ENCODE data around the gene BIN2. TPM values are rescaled to one million over a fixed set of nuclear protein-coding genes. Genes with fewer than 3 reads are reported as not detected.
"Not testable (repeated sequence)": the region's sequence is repeated elsewhere in the genome, so short reads cannot be mapped to it uniquely, and the experiment has no call there.

The BIN2 gene
- total RNA-seq, 1 experiment from 2014 or later: 0.39 TPM

- Histone ChIP-seq H3K36me3 (ENCODE audit: control insufficient read depth, insufficient read depth, low read length) (no peaks in the 10 kb centered on the region), H3K27me3 (ENCODE audit: control insufficient read depth, insufficient read depth, low read length) (no peaks in the 10 kb centered on the region), H3K4me3 (ENCODE audit: low read depth in 2 of 2, low read length in 2 of 2) (no peak overlapping the region), H3K9me3 (ENCODE audit: control insufficient read depth, insufficient read depth, low read depth, low read length) (no peaks in the 10 kb centered on the region), H3K4me1 (ENCODE audit: control insufficient read depth, insufficient read depth, low read length) (no peaks in the 10 kb centered on the region), H3K27ac (ENCODE audit: low read length) (no peak overlapping the region)
- ATAC-seq: peak; percentile 91
- TF ChIP-seq TCF7L2 (IDR thresholded peaks at IDR 0.05; ENCODE audit: low read depth, low read length) (no peak), POLR2AphosphoS5 (IDR thresholded peaks at IDR 0.05; ENCODE audit: low read depth, low read length) (no peak), SIN3A (IDR thresholded peaks at IDR 0.05; ENCODE audit: borderline replicate concordance, insufficient read depth, low read depth, low read length) (no peak), REST (IDR thresholded peaks at IDR 0.05; ENCODE audit: insufficient read depth in 1 of 2, low read depth in 2 of 2, low read length in 1 of 2) (no peak)
- TF ChIP-seq, protein P1, sequence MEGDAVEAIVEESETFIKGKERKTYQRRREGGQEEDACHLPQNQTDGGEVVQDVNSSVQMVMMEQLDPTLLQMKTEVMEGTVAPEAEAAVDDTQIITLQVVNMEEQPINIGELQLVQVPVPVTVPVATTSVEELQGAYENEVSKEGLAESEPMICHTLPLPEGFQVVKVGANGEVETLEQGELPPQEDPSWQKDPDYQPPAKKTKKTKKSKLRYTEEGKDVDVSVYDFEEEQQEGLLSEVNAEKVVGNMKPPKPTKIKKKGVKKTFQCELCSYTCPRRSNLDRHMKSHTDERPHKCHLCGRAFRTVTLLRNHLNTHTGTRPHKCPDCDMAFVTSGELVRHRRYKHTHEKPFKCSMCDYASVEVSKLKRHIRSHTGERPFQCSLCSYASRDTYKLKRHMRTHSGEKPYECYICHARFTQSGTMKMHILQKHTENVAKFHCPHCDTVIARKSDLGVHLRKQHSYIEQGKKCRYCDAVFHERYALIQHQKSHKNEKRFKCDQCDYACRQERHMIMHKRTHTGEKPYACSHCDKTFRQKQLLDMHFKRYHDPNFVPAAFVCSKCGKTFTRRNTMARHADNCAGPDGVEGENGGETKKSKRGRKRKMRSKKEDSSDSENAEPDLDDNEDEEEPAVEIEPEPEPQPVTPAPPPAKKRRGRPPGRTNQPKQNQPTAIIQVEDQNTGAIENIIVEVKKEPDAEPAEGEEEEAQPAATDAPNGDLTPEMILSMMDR (IDR thresholded peaks at IDR 0.05): no peak
- peak; percentile 87 for DNase-seq (ENCODE audit: low read depth, low spot score)
- BruUV-seq (replicated peaks): no TSS peak
- ChIA-PET CTCF (no interaction called here), POLR2A (no interaction called here)
- intact Hi-C loops (cut with micrococcal nuclease; ENCODE audit: unreplicated experiment) (no loop called here), in situ Hi-C loops (cut with HindIII; ENCODE audit: low pct_unique_long_range_greater_than_20kb, low sequenced_read_pairs) (no loop called here)
Measured at GRCh38 chr12:51307655-51308593, 16.1 kb downstream of the BIN2 start.

DNA sequence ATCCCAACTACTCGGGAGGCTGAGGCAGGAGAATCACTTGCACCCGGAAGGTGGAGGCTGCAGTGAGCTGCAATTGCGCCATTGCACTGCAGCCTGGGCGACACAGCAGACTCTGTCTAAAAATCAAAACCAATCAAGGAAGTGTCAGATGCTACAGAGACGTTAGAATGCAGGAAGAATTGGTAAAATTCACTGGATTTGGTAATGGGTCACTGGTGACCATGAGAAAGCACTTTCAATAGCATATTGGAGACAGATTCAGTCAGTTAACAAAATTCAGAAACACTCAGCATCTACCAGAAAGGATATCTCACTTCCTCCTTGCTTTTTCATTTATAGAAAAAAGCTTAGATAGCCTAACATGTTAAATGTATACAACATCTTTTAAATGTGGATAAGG is 17.5 kb downstream of the BIN2 start:
- DNase-seq (ENCODE audit: low read depth, low spot score) (no peak), ATAC-seq (no peak)
- Histone ChIP-seq H3K27me3 (ENCODE audit: control insufficient read depth, insufficient read depth, low read length) (no peaks in the 10 kb centered on the region; the same call in 1 of the 2 replicates), H3K27ac (ENCODE audit: low read length) (no peak overlapping the region), H3K9me3 (ENCODE audit: control insufficient read depth, insufficient read depth, low read depth, low read length) (no peaks in the 10 kb centered on the region), H3K4me1 (ENCODE audit: control insufficient read depth, insufficient read depth, low read length) (no peaks in the 10 kb centered on the region), H3K36me3 (ENCODE audit: control insufficient read depth, insufficient read depth, low read length) (no peaks in the 10 kb centered on the region), H3K4me3 (ENCODE audit: low read depth in 2 of 2, low read length in 2 of 2) (no peak overlapping the region)
- TF ChIP-seq SIN3A (IDR thresholded peaks at IDR 0.05; ENCODE audit: borderline replicate concordance, insufficient read depth, low read depth, low read length) (no peak), TCF7L2 (IDR thresholded peaks at IDR 0.05; ENCODE audit: low read depth, low read length) (no peak), REST (IDR thresholded peaks at IDR 0.05; ENCODE audit: insufficient read depth in 1 of 2, low read depth in 2 of 2, low read length in 1 of 2) (no peak), POLR2AphosphoS5 (IDR thresholded peaks at IDR 0.05; ENCODE audit: low read depth, low read length) (no peak)
- TF ChIP-seq, protein P1 (IDR thresholded peaks at IDR 0.05): no peak
- intact Hi-C loops (cut with micrococcal nuclease; ENCODE audit: unreplicated experiment) (no loop called here), in situ Hi-C loops (cut with HindIII; ENCODE audit: low pct_unique_long_range_greater_than_20kb, low sequenced_read_pairs) (no loop called here)
- CTCF ChIA-PET: no interaction called here
- no TSS peak for BruUV-seq (replicated peaks)
- POLR2A ChIA-PET: no interaction called here

DNA sequence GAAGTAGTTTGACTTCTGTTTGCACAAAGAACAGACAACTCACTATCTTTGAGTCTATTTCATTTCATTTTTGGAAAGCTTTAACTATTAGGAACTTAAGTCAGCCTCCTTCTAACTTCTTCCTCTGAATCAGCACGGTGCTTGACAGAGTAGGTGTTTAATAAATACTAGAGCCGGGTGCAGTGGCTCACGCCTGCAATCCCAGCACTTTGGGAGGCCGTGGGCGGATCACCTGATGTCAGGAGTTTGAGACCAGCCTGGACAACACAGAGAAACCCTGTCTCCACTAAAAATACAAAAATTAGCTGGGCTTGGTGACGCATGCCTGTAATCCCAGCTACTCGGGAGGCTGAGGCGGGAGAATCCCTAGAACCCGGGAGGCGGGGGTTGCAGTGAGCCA is 23.2 kb downstream of the BIN2 start:
- intact Hi-C loops (cut with micrococcal nuclease; ENCODE audit: unreplicated experiment); ATAC-seq; H3K4me1 ChIP-seq (ENCODE audit: control insufficient read depth, insufficient read depth, low read length); BruUV-seq (replicated peaks); POLR2A ChIA-PET; DNase-seq (ENCODE audit: low read depth, low spot score); in situ Hi-C loops (cut with HindIII; ENCODE audit: low pct_unique_long_range_greater_than_20kb, low sequenced_read_pairs); H3K9me3 ChIP-seq (ENCODE audit: control insufficient read depth, insufficient read depth, low read depth, low read length); H3K4me3 ChIP-seq (ENCODE audit: low read depth in 2 of 2, low read length in 2 of 2); H3K27me3 ChIP-seq (ENCODE audit: control insufficient read depth, insufficient read depth, low read length); H3K27ac ChIP-seq (ENCODE audit: low read length); CTCF ChIA-PET; H3K36me3 ChIP-seq (ENCODE audit: control insufficient read depth, insufficient read depth, low read length): not testable (repeated sequence)

Measured in Panc1 (cell line).